HepG2 (cell line): ENCODE results near the gene EYA2. TPM values are rescaled to one million over a fixed set of nuclear protein-coding genes. Genes with fewer than 3 reads are reported as not detected.

ENCODE experiments used
- AHR ChIP-seq: IDR thresholded peaks from 2 replicates; pipeline ENCODE4 v1.6.1; 2018; ENCODE audit warnings: missing genetic modification reagents, missing compliant biosample characterization
- IRX3 ChIP-seq: sonication (generic); formaldehyde crosslinking; IDR thresholded peaks from 2 replicates; pipeline ENCODE4 v1.8.1; 2023; ENCODE audit warnings: mild to moderate bottlenecking, low read depth, missing genetic modification reagents, borderline replicate concordance
- ISL2 ChIP-seq: sonication (generic); formaldehyde crosslinking; IDR thresholded peaks from 2 replicates; pipeline ENCODE4 v1.5.0; 2020; ENCODE audit warnings: missing genetic modification reagents
- NR2F1 ChIP-seq, 2 experiments: fragments of 450-650 bp in 1 of 2; formaldehyde crosslinking in 1 of 2; IDR thresholded peaks; 2 replicates each; pipeline versions ENCODE4 v1.5.0 to v1.6.1; 2016 to 2020; ENCODE audit warnings: mild to moderate bottlenecking in 1 of 2, missing compliant biosample characterization in 1 of 2, missing genetic modification reagents in 1 of 2, moderate library complexity in 1 of 2
- NR3C1 ChIP-seq: sonication (generic); formaldehyde crosslinking; IDR thresholded peaks from 2 replicates; pipeline ENCODE4 v1.4.0; 2020; ENCODE audit warnings: missing genetic modification reagents
- SMAD1 ChIP-seq: sonication (generic); formaldehyde crosslinking; IDR thresholded peaks from 2 replicates; pipeline ENCODE4 v1.4.0; 2020; ENCODE audit warnings: missing genetic modification reagents, low read depth, mild to moderate bottlenecking, borderline replicate concordance
- SOX6 ChIP-seq, 2 experiments: fragments of 450-650 bp in 1 of 2; sonication (generic) in 1 of 2; formaldehyde crosslinking in 1 of 2; IDR thresholded peaks; 2 replicates each; pipeline versions ENCODE4 v1.4.0 to v1.6.1; 2017 to 2020; ENCODE audit warnings: antibody characterized with exemption in 1 of 2, mild to moderate bottlenecking in 1 of 2, missing genetic modification reagents in 1 of 2
- TBP ChIP-seq: sonication (generic); formaldehyde crosslinking; IDR thresholded peaks from 2 replicates; pipeline ENCODE4 v1.5.0; 2020; ENCODE audit warnings: missing genetic modification reagents
- YY1 ChIP-seq: IDR thresholded peaks from 2 replicates; pipeline ENCODE4 v1.6.1; 2011; ENCODE audit warnings: low read length, low read depth, moderate library complexity, mild to moderate bottlenecking; ENCODE audit not compliant: insufficient read depth, insufficient replicate concordance
- ZBTB42 ChIP-seq: sonication (generic); formaldehyde crosslinking; IDR thresholded peaks from 2 replicates; pipeline ENCODE4 v1.5.0; 2020; ENCODE audit warnings: mild to moderate bottlenecking, missing genetic modification reagents
- ZNF430 ChIP-seq: sonication (generic); formaldehyde crosslinking; IDR thresholded peaks from 2 replicates; pipeline ENCODE4 v1.9.0; 2021; ENCODE audit warnings: mild to moderate bottlenecking, missing genetic modification reagents
- ZNF557 ChIP-seq: sonication (generic); formaldehyde crosslinking; IDR thresholded peaks from 2 replicates; pipeline ENCODE4 v1.4.0; 2020; ENCODE audit warnings: missing genetic modification reagents
- ZNF713 ChIP-seq: sonication (generic); formaldehyde crosslinking; IDR thresholded peaks from 2 replicates; pipeline ENCODE4 v1.4.0; 2020; ENCODE audit warnings: mild to moderate bottlenecking, missing genetic modification reagents
- ZNF737 ChIP-seq: sonication (generic); formaldehyde crosslinking; IDR thresholded peaks from 2 replicates; pipeline ENCODE4 v1.5.0; 2020; ENCODE audit warnings: missing genetic modification reagents, mild to moderate bottlenecking, borderline replicate concordance
- polyA plus RNA-seq, 8 experiments: library from polyadenylated mRNA; depleted of rRNA in 3 of 8; stranded (reverse) in 7 of 8; unstranded in 1 of 8; fragments of >200 nt; fragmentation: Illumina TruSeq in 4 of 8; extraction: Trizol in 4 of 8; gene quantifications; 2 replicates each; pipeline versions ENCODE4 v1.2.1 to v1.2.3, GENCODE V29; 2011 to 2016; ENCODE audit warnings: low read depth in 4 of 8, missing spikeins in 1 of 8, mixed read lengths in 1 of 8; ENCODE audit not compliant: insufficient read depth in 1 of 8
- total RNA-seq, 5 experiments: library from RNA; depleted of rRNA; stranded (reverse); fragments of >200 nt; fragmentation: Illumina TruSeq; extraction: Trizol; gene quantifications; 2 replicates each; pipeline ENCODE4 v1.2.3, GENCODE V29; 2016; ENCODE audit warnings: low read depth in 1 of 5
- TF ChIP-seq, protein P1 (sequence below): sonication (generic); formaldehyde crosslinking; conservative IDR thresholded peaks from 2 replicates; pipeline ENCODE4 v1.8.0; 2022; ENCODE audit warnings: missing genetic modification reagents
- TF ChIP-seq, protein P2 (sequence below): sonication (generic); formaldehyde crosslinking; conservative IDR thresholded peaks from 2 replicates; pipeline ENCODE4 v1.8.0; 2022; ENCODE audit warnings: low read depth, missing genetic modification reagents
- TF ChIP-seq, protein P3 (sequence below): sonication (generic); formaldehyde crosslinking; IDR thresholded peaks from 2 replicates; pipeline ENCODE4 v1.8.0; 2022; ENCODE audit warnings: missing genetic modification reagents, mild to moderate bottlenecking, inconsistent platforms, borderline replicate concordance

EYA2 gene
- total and polyA plus RNA-seq, 2 of the 13 experiments (the other 11 are each of a cell fraction or from before 2014, with no cell fraction given) = not detected

DNA sequence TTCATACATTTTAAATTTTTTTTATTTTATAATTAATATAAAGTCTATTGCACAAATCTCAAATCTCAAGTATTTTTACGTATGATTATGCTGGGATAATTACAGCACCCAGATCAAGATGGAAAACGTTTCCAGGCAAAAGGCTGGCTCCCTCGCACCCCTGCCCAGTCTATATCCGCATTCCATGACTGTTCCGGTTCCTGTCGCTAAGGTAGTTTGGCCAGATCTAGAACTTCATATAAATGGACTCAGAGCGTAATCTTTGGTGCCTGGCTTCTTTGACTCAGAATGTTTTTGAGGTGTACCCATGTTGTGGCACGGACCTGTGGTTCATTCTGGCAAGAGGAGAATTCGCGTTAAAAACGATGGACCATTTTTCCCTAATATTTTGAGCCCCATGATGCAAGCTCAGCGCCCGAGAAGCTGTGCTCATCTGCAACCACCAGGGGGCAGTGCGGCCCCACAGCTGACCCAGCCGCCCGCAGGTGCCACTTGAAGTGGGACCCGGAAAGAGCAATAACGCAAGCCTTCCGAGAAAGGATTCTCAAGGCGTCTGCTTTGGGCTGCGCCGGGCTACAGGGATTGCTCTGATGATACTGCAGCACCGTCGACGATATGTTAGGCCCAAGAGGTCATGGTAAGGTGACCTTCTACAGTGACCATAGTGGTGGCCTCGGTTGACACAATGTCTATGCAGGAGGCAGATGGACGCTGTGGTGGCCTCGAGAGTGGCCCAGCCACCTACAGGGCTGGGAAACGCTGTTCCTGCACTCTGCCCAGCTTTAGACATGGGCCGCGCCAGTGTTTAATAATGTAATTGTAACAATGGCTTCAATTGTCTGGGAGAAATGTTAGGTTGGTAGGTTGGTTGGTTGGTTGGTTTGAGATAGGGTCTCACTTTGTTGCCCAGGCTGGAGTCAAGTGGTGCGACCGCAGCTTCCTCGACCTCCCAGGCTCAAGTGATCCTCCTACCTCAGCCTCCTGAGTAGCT, 301.7 kb downstream of the EYA2 start (continued):
- TF ChIP-seq, protein P1, sequence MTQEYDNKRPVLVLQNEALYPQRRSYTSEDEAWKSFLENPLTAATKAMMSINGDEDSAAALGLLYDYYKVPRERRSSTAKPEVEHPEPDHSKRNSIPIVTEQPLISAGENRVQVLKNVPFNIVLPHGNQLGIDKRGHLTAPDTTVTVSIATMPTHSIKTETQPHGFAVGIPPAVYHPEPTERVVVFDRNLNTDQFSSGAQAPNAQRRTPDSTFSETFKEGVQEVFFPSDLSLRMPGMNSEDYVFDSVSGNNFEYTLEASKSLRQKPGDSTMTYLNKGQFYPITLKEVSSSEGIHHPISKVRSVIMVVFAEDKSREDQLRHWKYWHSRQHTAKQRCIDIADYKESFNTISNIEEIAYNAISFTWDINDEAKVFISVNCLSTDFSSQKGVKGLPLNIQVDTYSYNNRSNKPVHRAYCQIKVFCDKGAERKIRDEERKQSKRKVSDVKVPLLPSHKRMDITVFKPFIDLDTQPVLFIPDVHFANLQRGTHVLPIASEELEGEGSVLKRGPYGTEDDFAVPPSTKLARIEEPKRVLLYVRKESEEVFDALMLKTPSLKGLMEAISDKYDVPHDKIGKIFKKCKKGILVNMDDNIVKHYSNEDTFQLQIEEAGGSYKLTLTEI = no peak
- TF ChIP-seq TBP (CRISPR knock-in tag) (no peak), SOX6 (IDR thresholded peaks at IDR 0.05) (no peak), SOX6 (CRISPR knock-in tag; IDR thresholded peaks at IDR 0.05) (peak; percentile 57), ZBTB42 (CRISPR knock-in tag) (no peak), NR2F1 (CRISPR knock-in tag; IDR thresholded peaks at IDR 0.05) (peak; percentile 7 to 74; a peak in 2 of 4 replicates), NR3C1 (CRISPR knock-in tag) (no peak), ZNF557 (CRISPR knock-in tag) (no peak), AHR (CRISPR knock-in tag) (no peak), ISL2 (peak; percentile 49; the same call in 1 of the 2 replicates), YY1 (no peak), ZNF713 (CRISPR knock-in tag) (no peak), ZNF430 (CRISPR knock-in tag) (0 out of 2 replicates have a peak, but pooled peaks have one; percentile 28), SMAD1 (no peak), IRX3 (CRISPR knock-in tag) (no peak), ZNF737 (no peak)
- TF ChIP-seq, protein P2, sequence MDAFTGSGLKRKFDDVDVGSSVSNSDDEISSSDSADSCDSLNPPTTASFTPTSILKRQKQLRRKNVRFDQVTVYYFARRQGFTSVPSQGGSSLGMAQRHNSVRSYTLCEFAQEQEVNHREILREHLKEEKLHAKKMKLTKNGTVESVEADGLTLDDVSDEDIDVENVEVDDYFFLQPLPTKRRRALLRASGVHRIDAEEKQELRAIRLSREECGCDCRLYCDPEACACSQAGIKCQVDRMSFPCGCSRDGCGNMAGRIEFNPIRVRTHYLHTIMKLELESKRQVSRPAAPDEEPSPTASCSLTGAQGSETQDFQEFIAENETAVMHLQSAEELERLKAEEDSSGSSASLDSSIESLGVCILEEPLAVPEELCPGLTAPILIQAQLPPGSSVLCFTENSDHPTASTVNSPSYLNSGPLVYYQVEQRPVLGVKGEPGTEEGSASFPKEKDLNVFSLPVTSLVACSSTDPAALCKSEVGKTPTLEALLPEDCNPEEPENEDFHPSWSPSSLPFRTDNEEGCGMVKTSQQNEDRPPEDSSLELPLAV (CRISPR knock-in tag) = no peak
- TF ChIP-seq, protein P3, sequence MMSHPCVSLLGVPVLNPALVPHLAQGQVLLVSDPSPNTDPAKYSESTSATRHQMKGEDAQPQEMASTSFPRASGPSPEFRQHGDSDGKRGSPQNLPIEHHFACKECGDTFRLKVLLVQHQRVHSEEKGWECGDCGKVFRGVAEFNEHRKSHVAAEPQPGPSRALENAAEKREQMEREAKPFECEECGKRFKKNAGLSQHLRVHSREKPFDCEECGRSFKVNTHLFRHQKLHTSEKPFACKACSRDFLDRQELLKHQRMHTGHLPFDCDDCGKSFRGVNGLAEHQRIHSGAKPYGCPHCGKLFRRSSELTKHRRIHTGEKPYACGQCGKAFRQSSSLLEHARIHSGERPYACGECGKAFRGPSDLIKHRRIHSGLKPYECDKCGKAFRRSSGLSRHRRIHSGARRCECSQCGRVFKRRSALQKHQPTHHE = peak; percentile 27; the same call in 1 of the 2 replicates
